Activated naive CD8-positive, alpha-beta T cell treated with anti-CD3 and anti-CD28 coated beads, Interleukin-2, amount 10 ng/mL, durations not matched to agents 7 days and 5 days (primary cell): Measurements from ENCODE around the gene OVCA2. TPM values are rescaled to one million over a fixed set of nuclear protein-coding genes. Genes with fewer than 3 reads are reported as not detected.
A peak's percentile ranks its signal among the peaks of the same experiment; 100 is the strongest.

Experiments used
- ATAC-seq: fragments of 150-1000 bp; cut with Tn5 transposase; one replicate; pipeline ENCODE4 v1.10.0; 2021; ENCODE audit warnings: low read depth, moderate library complexity
- POLR2A ChIA-PET: fragments of 350-600 bp; sonication (Branson Sonifier 250); formaldehyde crosslinking; loops from one replicate; lab custom pipeline; 2021; ENCODE audit warnings: antibody characterized with exemption; lab: Charles Lee
- DNase-seq: peaks from one replicate; pipeline ENCODE4 v3.0.0; 2021
- H3K27ac Mint-ChIP-seq: one replicate; pipeline ENCODE4 v1.8.0; 2022; ENCODE audit warnings: mild to moderate bottlenecking, mixed read lengths
- H3K27me3 Mint-ChIP-seq: one replicate; pipeline ENCODE4 v1.8.0; 2022; ENCODE audit warnings: mild to moderate bottlenecking, moderate library complexity, mixed read lengths
- H3K36me3 Mint-ChIP-seq: one replicate; pipeline ENCODE4 v1.8.0; 2021; ENCODE audit warnings: mild to moderate bottlenecking, mixed read lengths
- H3K4me1 Mint-ChIP-seq: one replicate; pipeline ENCODE4 v1.8.0; 2021; ENCODE audit warnings: mixed read lengths
- H3K4me3 Mint-ChIP-seq: one replicate; pipeline ENCODE4 v1.8.0; 2022; ENCODE audit warnings: mild to moderate bottlenecking, moderate library complexity, mixed read lengths
- H3K9me3 Mint-ChIP-seq: one replicate; pipeline ENCODE4 v1.8.0; 2021; ENCODE audit warnings: mixed read lengths
- total RNA-seq, 2 experiments: library from RNA; stranded (reverse); gene quantifications; one replicate each; pipeline ENCODE4 v1.2.3, GENCODE V29; 2021

The OVCA2 gene
- total RNA-seq, 2 experiments from 2014 or later, result 32.0 to 35.5 TPM

- POLR2A ChIA-PET, result interaction anchor here (0.6 to 1.5 kb wide), 2 partner anchors 20 to 28 kb away, joined by 3 read pairs; no protein-coding TSS in a partner anchor
- DNase-seq (no peak), ATAC-seq (no peak)
- peaks cover 42% of the 10 kb centered on the region for H3K27me3 Mint-ChIP-seq
- H3K27ac Mint-ChIP-seq, result no peak overlapping the region
- peaks cover under 1% of the 10 kb centered on the region for H3K4me1 Mint-ChIP-seq
- no peaks in the 10 kb centered on the region for H3K9me3 Mint-ChIP-seq
- no peak overlapping the region for H3K4me3 Mint-ChIP-seq
- no peaks in the 10 kb centered on the region for H3K36me3 Mint-ChIP-seq
Measured at GRCh38 chr17:2020721-2021120, 21.1 kb upstream of the OVCA2 start.

DNA sequence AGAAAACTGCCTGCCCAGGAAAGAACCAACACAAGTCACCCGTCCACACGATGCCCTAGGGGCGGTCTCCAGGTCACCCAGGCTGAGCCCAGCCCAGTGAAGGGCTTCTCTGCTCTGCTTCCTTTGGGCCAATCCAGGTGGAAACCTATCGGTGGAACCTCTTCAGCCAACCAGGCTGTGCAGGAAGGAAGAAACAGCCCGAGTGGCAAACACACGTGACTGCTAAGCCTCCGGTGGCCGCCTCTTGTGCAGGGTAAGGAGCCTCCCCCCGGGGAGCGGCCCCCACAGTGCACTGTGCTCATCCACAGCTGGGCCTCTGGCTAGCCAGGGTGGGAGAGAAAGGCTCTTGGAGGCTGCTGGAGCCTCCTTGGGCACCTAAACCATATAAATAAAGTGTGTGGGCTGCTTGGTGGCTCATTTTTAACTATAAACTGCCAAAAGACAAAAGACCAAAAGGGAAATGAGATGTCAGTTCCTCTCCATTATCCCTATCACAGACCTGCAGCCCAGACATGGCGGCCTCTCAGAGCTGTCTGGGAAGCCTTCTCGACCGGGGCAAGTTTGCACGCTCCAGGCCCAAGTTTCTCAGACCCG is 19.1 kb upstream of the OVCA2 start:
- Mint-ChIP-seq H3K4me3 (no peak overlapping the region), H3K4me1 (peaks cover 2% of the 10 kb centered on the region), H3K9me3 (no peaks in the 10 kb centered on the region), H3K27me3 (peaks cover 61% of the 10 kb centered on the region), H3K36me3 (no peaks in the 10 kb centered on the region), H3K27ac (no peak overlapping the region)
- DNase-seq (no peak), ATAC-seq (no peak)
- POLR2A ChIA-PET, result no interaction called here

- Mint-ChIP-seq H3K9me3 (no peaks in the 10 kb centered on the region), H3K36me3 (no peaks in the 10 kb centered on the region), H3K27me3 (peaks cover 64% of the 10 kb centered on the region), H3K27ac (no peak overlapping the region), H3K4me1 (peaks cover 2% of the 10 kb centered on the region), H3K4me3 (no peak overlapping the region)
- DNase-seq, result no peak
- POLR2A ChIA-PET, result interaction anchor here (0.7 kb wide), 1 partner anchor 36 kb away, joined by 3 read pairs; no protein-coding TSS in a partner anchor
- no peak for ATAC-seq
Measured at GRCh38 chr17:2023256-2023655, 18.6 kb upstream of the OVCA2 start.

- H3K27me3 Mint-ChIP-seq, result peaks cover 68% of the 10 kb centered on the region
- peaks cover 2% of the 10 kb centered on the region for H3K4me1 Mint-ChIP-seq
- peak overlapping the region; percentile 58 for H3K4me3 Mint-ChIP-seq
- H3K9me3 Mint-ChIP-seq, result no peaks in the 10 kb centered on the region
- POLR2A ChIA-PET, result interaction anchor here (0.7 to 1.2 kb wide), 2 partner anchors 12 to 37 kb away, joined by 3 read pairs; no protein-coding TSS in a partner anchor
- DNase-seq, result no peak
- ATAC-seq, result no peak
- no peaks in the 10 kb centered on the region for H3K36me3 Mint-ChIP-seq
- H3K27ac Mint-ChIP-seq, result no peak overlapping the region
Measured at GRCh38 chr17:2023692-2024571, 17.9 kb upstream of the OVCA2 start.

- DNase-seq, result no peak
- Mint-ChIP-seq H3K27ac (no peak overlapping the region), H3K4me1 (peaks cover 4% of the 10 kb centered on the region), H3K4me3 (peak overlapping the region; percentile 47), H3K27me3 (peaks cover 65% of the 10 kb centered on the region), H3K9me3 (no peaks in the 10 kb centered on the region), H3K36me3 (no peaks in the 10 kb centered on the region)
- POLR2A ChIA-PET, result interaction anchor here (1.2 kb wide), 2 partner anchors 13 to 24 kb away, joined by 3 read pairs; no protein-coding TSS in a partner anchor
- ATAC-seq, result peak; percentile 13
Measured at GRCh38 chr17:2024572-2025219, 17.1 kb upstream of the OVCA2 start.

DNA sequence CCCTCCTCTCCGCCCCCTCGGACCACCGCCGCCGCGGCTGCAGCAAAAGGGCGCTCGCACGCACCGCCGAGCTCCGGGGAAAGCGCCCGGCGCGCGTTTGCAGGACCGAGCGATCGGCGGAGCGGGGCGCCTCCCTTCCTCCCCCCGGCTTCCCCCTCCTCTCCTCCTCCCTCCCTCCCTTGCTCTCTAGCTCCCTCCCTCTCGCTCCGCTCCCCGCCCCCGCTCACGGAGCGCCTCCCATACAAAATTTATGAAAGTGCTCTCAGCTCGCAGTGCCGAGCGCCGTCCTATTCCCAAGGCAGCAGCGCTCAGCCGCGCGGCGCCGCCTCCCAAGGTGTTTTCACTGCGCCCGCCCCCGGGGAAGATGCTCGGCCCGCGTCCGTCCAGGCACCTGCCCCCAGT is 16.6 kb upstream of the OVCA2 start, which contains the start of gene RTN4RL1:
Gene RTN4RL1, minus strand, starts transcription at position 115 of the 402 bp plus-strand sequence. CDS start 469 bp downstream, outside the sequence.
- DNase-seq (peak; percentile 74), ATAC-seq (peak; percentile 39)
- POLR2A ChIA-PET, result interaction anchor here (0.6 to 1.2 kb wide), 3 partner anchors 24 to 260 kb away, joined by 3 to 5 read pairs (median 4); no protein-coding TSS in a partner anchor
- Mint-ChIP-seq H3K9me3 (no peaks in the 10 kb centered on the region), H3K27ac (no peak within 1 kb of the TSS), H3K36me3 (no peaks in the 10 kb centered on the region), H3K4me3 (peak within 1 kb of the TSS; percentile 79), H3K4me1 (peaks cover 5% of the 10 kb centered on the region), H3K27me3 (peaks cover 60% of the 10 kb centered on the region)

GRCh38 chr17:2025622-2026309 is 16.1 kb upstream of the OVCA2 start:
- peaks cover 57% of the 10 kb centered on the region for H3K27me3 Mint-ChIP-seq
- H3K9me3 Mint-ChIP-seq, result no peaks in the 10 kb centered on the region
- peak overlapping the region; percentile 79 for H3K4me3 Mint-ChIP-seq
- ATAC-seq, result peak; percentile 1
- POLR2A ChIA-PET, result interaction anchor here (0.6 to 1.2 kb wide), 3 partner anchors 25 to 260 kb away, joined by 3 to 5 read pairs (median 4); no protein-coding TSS in a partner anchor
- peak; percentile 59 for DNase-seq
- H3K27ac Mint-ChIP-seq, result no peak overlapping the region
- peaks cover 5% of the 10 kb centered on the region for H3K4me1 Mint-ChIP-seq
- H3K36me3 Mint-ChIP-seq, result no peaks in the 10 kb centered on the region

- Mint-ChIP-seq H3K9me3 (no peaks in the 10 kb centered on the region), H3K36me3 (no peaks in the 10 kb centered on the region), H3K4me3 (no peak overlapping the region), H3K27me3 (peaks cover 46% of the 10 kb centered on the region), H3K4me1 (peaks cover 8% of the 10 kb centered on the region), H3K27ac (no peak overlapping the region)
- ATAC-seq (no peak), DNase-seq (no peak)
- POLR2A ChIA-PET, result interaction anchor here (1.0 kb wide), 1 partner anchor 119 kb away, joined by 3 read pairs; no protein-coding TSS in a partner anchor
Measured at GRCh38 chr17:2027528-2028233, 14.1 kb upstream of the OVCA2 start.

- no peak for ATAC-seq
- POLR2A ChIA-PET, result no interaction called here
- Mint-ChIP-seq H3K27me3 (peaks cover 41% of the 10 kb centered on the region), H3K36me3 (no peaks in the 10 kb centered on the region), H3K27ac (no peak overlapping the region), H3K4me3 (no peak overlapping the region), H3K4me1 (peaks cover 8% of the 10 kb centered on the region), H3K9me3 (no peaks in the 10 kb centered on the region)
- no peak for DNase-seq
Measured at GRCh38 chr17:2028234-2028614, 13.6 kb upstream of the OVCA2 start.

DNA sequence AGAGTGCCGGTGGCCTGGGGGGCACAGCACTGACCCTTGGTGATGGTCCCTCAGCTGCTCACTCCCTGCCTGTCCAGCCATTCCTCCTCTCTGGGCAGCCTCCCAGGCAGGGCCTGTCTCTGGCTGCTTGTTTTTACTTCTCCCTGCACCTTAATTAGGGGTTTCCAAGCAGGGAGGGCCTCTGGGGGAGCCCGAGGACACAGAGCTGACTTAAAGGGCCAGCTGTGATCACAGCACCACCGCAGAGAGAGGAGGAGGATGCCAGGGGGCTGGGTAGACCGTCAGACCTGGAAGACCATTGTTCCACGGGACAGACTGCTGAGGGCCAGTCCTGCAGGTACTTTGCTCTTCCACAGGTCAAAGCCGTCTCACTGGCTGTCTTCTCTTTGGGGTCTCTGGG is 13.1 kb upstream of the OVCA2 start:
- ATAC-seq (no peak), DNase-seq (no peak)
- peaks cover 38% of the 10 kb centered on the region for H3K27me3 Mint-ChIP-seq
- no peaks in the 10 kb centered on the region for H3K36me3 Mint-ChIP-seq
- POLR2A ChIA-PET, result no interaction called here
- no peak overlapping the region for H3K27ac Mint-ChIP-seq
- peaks cover 8% of the 10 kb centered on the region for H3K4me1 Mint-ChIP-seq
- H3K9me3 Mint-ChIP-seq, result no peaks in the 10 kb centered on the region
- H3K4me3 Mint-ChIP-seq, result no peak overlapping the region

GRCh38 chr17:2029911-2030778 is 11.7 kb upstream of the OVCA2 start, which contains the start of gene DPH1:
TSS of gene DPH1 (plus strand) at chr17:2030153. CDS start at chr17:2030170, 17 bp downstream.
- Mint-ChIP-seq H3K4me3 (peak within 1 kb of the TSS; percentile 95), H3K36me3 (no peaks in the 10 kb centered on the region), H3K9me3 (no peaks in the 10 kb centered on the region), H3K27me3 (peaks cover 36% of the 10 kb centered on the region), H3K27ac (peak within 1 kb of the TSS; percentile 80), H3K4me1 (peaks cover 8% of the 10 kb centered on the region)
- peak; percentile 85 for DNase-seq
- POLR2A ChIA-PET, result interaction anchor here (1.4 to 3.3 kb wide), 2 partner anchors 11 to 313 kb away, joined by 3 to 13 read pairs; partner anchors contain the start of gene OVCA2
- ATAC-seq, result peak; percentile 91
